ENCODE data around the gene FBXO40.

DNA sequence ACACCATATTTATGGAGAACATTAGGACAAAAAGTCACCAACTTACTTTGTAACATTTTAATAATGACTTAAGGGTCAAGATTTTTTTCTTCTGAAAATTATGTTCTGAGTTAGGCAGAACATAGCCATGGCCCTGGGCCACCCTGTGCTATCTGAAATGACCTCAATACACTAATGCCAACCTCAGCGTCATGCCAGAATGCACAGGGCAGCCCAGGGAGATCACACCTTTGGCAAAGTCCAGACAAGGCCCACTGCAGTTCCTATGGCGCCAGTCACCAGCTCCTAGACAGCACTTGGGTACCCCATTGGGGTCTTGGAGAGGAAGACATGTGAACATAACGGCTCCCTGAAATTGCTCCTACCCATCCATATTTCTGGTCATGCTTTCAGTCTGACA is 34.4 kb downstream of the FBXO40 start:
- TF ChIP-seq CTCF (conservative IDR thresholded peaks at IDR 0.05; ENCODE audit: low read length) = no peak
- no peak for TF ChIP-seq EZH2phosphoT487 (IDR thresholded peaks at IDR 0.05; ENCODE audit: borderline replicate concordance)
